Esophagus muscularis mucosa (tissue), 4 donors: ENCODE measurements around the gene INTS13.

ENCODE experiments used
- EP300 ChIP-seq: sonication (generic); formaldehyde crosslinking; IDR thresholded peaks from one replicate; pipeline ENCODE4 v1.6.1; 2017; ENCODE audit warnings: antibody characterized with exemption
- POLR2A ChIP-seq: fragments of 450-650 bp; IDR thresholded peaks from one replicate; pipeline ENCODE4 v1.6.1; 2017; ENCODE audit warnings: antibody characterized with exemption, moderate library complexity, mild to moderate bottlenecking, low read depth
- POLR2AphosphoS5 ChIP-seq, 2 donors: sonication (generic); formaldehyde crosslinking; IDR thresholded peaks; one replicate each; pipeline ENCODE4 v1.6.1; 2017; ENCODE audit warnings: antibody characterized with exemption in 2 of 2
- TF ChIP-seq, protein P1 (sequence below), 3 experiments: fragments of 200-600 bp in 2 of 3; fragments of 450-650 bp in 1 of 3; sonication (generic) in 2 of 3; IDR thresholded peaks; one replicate each; pipeline ENCODE4 v1.5.1; 2017 to 2019; ENCODE audit warnings: antibody characterized with exemption in 3 of 3, mild to moderate bottlenecking in 2 of 3, moderate library complexity in 1 of 3

DNA sequence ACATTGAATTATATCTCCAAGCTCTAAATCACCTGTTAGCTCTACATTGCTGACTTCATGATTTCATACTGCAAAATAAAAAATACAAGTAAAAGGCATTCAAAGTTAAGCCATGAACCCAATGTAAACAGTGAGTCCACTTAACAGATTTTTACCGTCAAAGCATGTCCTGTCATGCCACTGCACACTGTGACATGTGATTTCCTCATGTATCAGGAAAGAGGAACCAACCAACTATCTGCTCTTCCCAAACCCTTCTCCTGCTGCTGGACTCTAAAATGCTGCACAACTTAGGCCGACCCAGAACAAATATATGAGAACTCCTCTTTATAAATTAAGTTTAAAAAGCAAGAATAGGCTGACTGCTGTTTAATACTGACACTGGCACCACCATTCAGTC, 38.9 kb upstream of the INTS13 start:
- TF ChIP-seq, protein P1, sequence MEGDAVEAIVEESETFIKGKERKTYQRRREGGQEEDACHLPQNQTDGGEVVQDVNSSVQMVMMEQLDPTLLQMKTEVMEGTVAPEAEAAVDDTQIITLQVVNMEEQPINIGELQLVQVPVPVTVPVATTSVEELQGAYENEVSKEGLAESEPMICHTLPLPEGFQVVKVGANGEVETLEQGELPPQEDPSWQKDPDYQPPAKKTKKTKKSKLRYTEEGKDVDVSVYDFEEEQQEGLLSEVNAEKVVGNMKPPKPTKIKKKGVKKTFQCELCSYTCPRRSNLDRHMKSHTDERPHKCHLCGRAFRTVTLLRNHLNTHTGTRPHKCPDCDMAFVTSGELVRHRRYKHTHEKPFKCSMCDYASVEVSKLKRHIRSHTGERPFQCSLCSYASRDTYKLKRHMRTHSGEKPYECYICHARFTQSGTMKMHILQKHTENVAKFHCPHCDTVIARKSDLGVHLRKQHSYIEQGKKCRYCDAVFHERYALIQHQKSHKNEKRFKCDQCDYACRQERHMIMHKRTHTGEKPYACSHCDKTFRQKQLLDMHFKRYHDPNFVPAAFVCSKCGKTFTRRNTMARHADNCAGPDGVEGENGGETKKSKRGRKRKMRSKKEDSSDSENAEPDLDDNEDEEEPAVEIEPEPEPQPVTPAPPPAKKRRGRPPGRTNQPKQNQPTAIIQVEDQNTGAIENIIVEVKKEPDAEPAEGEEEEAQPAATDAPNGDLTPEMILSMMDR (IDR thresholded peaks at IDR 0.05): no peak
- TF ChIP-seq POLR2AphosphoS5 (IDR thresholded peaks at IDR 0.05) (no peak), POLR2A (no peak), EP300 (no peak)
